GM18867 (cell line): ENCODE results near the gene GNG7.
A peak's percentile ranks its signal among the peaks of the same experiment; 100 is the strongest.
"Not testable (repeated sequence)": the region's sequence is repeated elsewhere in the genome, so short reads cannot be mapped to it uniquely, and the experiment has no call there.

Experiments
- ATAC-seq: cut with Tn5 transposase; IDR thresholded peaks from one replicate; pipeline ENCODE4 v1.9.1; 2021; ENCODE audit warnings: mild to moderate bottlenecking, moderate library complexity; ENCODE audit not compliant: unreplicated experiment

The GNG7 gene

GRCh38 chr19:2625434-2625833 lies 77.1 kb downstream of the GNG7 start:
- ATAC-seq, result no peak

GRCh38 chr19:2624537-2625091 lies 77.9 kb downstream of the GNG7 start:
- ATAC-seq, result peak; percentile 35

GRCh38 chr19:2623798-2624197 lies 78.7 kb downstream of the GNG7 start:
- no peak for ATAC-seq

- not testable (repeated sequence) for ATAC-seq
Observed at GRCh38 chr19:2622371-2622961, 80.0 kb downstream of the GNG7 start.

GRCh38 chr19:2619076-2619475 lies 83.4 kb downstream of the GNG7 start:
- ATAC-seq, result no peak

- no peak for ATAC-seq
Observed at GRCh38 chr19:2618611-2619010, 83.9 kb downstream of the GNG7 start.

GRCh38 chr19:2617393-2618165 lies 84.9 kb downstream of the GNG7 start:
- ATAC-seq, result no peak

- ATAC-seq, result no peak
Observed at GRCh38 chr19:2616741-2617392, 85.6 kb downstream of the GNG7 start.

GRCh38 chr19:2615782-2616181 lies 86.7 kb downstream of the GNG7 start:
- ATAC-seq, result no peak

GRCh38 chr19:2613507-2614295 lies 88.8 kb downstream of the GNG7 start:
- ATAC-seq, result no peak

- ATAC-seq, result no peak
Observed at GRCh38 chr19:2612619-2613249, 89.8 kb downstream of the GNG7 start.

GRCh38 chr19:2611483-2612464 lies 90.7 kb downstream of the GNG7 start:
- no peak for ATAC-seq

- peak; percentile 38 for ATAC-seq
Observed at GRCh38 chr19:2610637-2611482, 91.6 kb downstream of the GNG7 start.

- no peak for ATAC-seq
Observed at GRCh38 chr19:2609389-2610116, 92.9 kb downstream of the GNG7 start.

- not testable (repeated sequence) for ATAC-seq
Observed at GRCh38 chr19:2609034-2609388, 93.5 kb downstream of the GNG7 start.

GRCh38 chr19:2608602-2608922 lies 93.9 kb downstream of the GNG7 start:
- ATAC-seq, result no peak

GRCh38 chr19:2607712-2608601 lies 94.5 kb downstream of the GNG7 start:
- ATAC-seq, result peak; percentile 48
